ENCODE results near the gene ELOVL6.

The ELOVL6 gene

DNA sequence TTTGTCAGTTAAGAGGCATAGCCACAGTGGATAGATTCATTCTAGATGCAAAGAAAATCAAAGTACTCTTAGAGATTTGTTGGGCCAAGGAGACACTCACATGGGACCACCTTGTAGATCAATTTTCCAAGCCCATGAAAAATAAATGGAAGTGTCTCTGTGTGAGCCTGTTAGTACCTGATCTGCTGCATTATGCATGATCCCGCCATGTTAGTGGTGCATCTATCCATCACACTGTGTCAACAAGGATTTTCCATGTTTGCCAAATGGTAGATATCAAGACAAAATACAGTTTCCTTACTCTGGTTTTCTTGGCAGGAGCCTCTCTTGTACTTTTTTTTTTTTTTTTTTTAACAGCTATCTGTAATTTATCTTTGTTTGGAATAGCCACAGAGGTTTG, 173.4 kb downstream of the ELOVL6 start:
- DNase-seq (ENCODE audit: low read depth): no peak

DNA sequence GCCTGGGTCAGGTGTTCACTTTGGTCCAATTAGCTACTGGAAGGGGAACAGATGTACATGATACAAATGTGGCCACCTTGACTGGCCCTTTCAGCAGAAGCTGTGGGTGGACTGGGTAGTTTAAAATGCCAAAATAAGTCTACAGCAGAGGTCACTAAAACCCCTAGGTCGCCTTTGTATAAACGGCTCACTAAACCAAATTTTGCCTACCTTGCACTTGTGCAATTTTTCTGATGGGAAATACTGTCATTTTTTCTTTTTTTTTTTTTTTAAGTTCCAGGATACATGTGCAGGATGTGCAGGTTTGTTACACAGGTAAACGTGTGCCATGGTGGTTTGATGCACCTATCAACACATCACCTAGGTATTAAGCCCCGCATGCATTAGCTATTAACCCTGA, 176.0 kb downstream of the ELOVL6 start:
- DNase-seq (ENCODE audit: low read depth): no peak

DNA sequence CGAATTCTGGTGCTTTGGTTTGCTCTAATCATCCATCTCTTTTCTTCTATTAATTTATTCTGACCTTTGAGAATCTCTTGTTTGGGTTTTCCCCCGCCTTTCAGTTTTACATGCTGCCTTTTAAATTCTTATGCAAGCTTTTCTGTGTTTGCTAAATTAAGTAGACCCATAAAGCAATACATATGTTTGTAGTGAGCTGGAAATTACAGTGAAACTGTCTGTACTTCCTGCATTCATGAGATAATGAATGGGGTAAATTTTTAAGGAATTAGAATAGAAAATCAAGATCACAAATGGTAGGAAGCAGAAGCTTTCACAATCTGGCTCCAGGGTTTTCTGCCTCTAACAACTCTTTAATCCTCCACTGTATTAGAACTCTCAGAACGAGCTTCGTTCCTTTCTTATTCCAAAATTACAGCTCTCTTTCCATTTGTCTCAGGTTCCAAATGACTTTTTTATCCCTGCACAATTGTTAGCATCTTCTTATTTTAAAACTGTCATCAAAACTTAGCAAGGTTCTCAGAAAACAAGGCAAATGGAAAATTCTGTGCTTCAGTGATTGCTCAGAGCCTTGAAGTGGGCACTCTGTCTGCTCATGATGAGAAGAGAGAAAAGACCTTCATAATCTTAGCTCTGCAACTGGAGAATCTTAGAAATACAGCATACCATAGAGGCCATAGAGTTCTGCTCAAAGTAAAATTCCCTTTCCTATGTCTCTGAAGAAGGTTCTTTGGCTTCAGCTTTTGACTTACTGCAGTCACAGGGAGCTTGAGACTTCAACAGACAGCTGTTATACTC, 177.6 kb downstream of the ELOVL6 start:
- DNase-seq (ENCODE audit: low read depth): no peak

DNA sequence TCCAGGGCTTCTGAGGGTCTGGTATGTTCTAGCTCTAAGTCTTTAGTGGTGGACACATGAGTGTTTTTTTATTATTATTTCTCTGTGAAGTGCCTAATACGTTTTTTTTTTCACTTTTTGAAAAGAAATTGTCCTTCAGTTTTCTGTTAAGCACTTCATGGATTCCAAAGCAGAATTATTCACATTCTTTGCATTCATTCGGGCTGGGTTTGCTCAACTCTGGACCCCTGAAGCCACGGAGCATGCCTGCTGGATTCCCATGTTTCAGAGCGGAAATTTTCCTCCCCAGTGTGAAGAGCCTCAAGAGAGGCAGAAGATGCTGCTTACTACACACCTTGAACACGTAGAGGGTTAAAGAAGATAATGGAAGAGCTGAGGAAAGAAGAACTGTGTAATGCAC, 178.3 kb downstream of the ELOVL6 start:
- DNase-seq (ENCODE audit: low read depth): no peak

DNA sequence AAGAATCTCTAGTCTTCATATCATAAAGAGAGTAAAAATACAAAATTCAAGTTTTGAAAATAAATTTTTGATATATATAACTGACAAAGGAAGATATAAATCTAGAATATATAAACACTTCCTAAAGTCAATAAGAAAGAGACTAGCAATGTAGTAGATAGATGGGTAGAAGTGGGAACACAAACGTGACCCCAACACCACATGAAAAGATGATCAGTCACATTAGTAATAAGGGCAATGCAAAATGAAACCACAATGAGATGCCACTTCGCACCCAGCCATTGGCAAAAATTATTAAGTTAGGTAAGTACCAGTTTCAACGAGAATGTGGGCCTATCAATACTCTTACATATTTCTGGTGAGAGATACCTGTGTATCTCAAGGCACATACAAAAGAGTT, 179.3 kb downstream of the ELOVL6 start:
- no peak for DNase-seq (ENCODE audit: low read depth)

DNA sequence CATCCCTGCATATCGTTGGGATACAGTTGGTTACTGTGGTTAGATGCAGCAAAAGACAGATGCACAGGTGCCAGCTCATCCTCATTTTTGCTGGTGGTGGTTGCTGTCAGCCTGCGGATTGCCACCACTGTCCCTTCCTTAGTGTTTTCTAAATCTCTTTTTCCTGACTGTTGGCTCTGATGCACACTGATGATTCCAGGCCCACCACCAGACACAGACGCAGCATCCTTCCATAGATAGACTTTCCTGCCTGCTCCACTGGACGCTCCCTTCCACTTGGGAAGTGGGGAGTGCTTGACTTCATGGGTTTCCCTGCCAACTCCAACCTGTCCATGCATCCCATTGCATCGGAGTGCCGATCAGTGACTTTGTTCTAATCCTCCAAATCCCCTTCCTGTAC, 184.2 kb downstream of the ELOVL6 start:
- no peak for DNase-seq (ENCODE audit: low read depth)

DNA sequence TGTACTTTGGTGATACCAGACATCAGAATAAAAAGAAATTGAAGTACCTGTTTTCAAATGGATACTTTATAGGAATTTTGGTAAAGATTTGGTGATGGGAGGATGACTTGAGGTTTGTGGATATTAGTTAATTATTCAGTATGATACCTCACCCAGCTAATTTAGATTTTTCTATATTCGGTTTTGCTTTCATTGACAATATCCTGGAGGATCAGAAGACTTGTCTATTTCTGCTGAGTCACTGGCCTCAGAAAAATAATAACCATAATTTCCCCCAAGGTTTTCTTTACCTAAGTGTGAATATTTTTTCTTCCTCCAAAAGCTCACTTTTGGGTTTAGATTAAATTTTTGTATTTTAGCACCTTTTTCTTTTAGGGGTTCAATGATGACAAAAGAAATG, 185.5 kb downstream of the ELOVL6 start:
- no peak for DNase-seq (ENCODE audit: low read depth)

DNA sequence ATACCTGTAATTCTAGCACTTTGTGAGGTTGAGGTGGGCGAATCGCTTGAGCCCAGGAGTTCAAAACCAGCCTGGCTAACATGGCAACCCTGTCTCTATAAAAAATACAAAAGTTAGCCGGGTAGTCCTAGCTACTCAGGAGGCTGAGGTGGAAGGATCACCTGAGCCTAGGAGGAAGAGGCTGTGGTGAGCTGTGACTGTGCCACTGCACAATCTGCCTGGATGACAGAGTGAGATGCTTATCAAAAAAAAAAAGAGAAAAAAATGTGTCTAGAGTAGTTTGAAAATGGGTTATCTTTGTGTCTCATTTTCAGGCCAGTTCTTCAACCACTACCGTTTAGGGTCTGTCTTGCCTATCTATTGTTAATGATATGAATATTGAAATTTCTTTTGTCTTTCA, 187.6 kb downstream of the ELOVL6 start:
- DNase-seq (ENCODE audit: low read depth): no peak

DNA sequence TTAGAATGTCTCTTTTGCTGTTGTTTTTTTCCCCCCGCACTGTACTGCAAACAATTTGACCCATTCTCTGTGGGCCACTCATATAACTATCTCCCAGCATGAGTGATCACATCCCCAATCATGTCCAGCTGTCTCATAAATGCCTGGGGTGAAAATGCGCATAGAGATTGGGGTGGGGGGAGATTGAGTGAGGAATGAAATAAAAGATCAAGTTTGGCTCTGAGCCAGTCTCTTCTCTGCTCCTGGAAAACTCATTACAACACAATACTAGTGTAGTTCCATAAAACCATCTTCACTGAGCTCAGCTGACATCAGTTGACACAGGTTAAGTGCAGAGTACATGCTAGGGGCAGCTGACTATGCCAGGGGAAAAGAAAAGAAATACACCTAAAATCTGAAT, 188.9 kb downstream of the ELOVL6 start:
- no peak for DNase-seq (ENCODE audit: low read depth)

DNA sequence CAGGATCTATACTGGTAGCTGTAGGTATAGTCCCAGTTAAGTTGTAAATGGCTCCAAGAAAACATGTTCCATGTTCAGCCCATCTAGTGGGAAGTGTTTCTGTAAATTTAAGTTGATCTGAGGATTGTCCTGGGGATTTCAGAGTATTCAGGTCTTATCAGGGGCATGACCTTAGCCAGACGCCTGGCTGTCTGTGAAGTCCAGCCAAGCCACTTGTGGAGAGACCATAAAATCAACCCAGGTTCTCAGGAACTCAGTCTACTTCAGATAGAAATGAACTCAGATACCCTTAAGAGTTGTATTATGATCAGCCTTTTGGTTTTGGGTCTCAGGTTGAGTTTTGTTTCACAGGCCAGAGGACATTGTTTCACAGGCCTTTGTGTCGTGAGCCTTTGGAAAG, 189.9 kb downstream of the ELOVL6 start:
- no peak for DNase-seq (ENCODE audit: low read depth)

DNA sequence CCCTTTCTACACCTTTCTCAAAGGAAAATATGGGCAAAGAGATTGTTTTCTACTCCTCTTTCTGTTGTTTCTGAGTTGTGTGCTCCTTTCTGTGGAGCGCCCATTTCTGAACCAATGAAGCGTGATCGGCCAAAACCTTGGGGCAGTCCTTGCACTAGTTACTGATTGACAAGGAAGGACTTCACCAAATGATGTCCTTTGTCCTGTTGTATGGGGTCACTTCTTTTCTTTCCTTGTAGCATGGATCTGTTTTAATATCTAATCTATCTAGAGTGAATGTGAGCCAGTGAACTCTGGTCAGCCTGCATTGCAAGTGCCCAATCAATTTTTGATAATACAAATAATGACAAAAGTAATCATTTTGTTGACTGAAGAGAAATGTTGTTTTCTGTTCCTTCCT, 191.2 kb downstream of the ELOVL6 start:
- no peak for DNase-seq (ENCODE audit: low read depth)

DNA sequence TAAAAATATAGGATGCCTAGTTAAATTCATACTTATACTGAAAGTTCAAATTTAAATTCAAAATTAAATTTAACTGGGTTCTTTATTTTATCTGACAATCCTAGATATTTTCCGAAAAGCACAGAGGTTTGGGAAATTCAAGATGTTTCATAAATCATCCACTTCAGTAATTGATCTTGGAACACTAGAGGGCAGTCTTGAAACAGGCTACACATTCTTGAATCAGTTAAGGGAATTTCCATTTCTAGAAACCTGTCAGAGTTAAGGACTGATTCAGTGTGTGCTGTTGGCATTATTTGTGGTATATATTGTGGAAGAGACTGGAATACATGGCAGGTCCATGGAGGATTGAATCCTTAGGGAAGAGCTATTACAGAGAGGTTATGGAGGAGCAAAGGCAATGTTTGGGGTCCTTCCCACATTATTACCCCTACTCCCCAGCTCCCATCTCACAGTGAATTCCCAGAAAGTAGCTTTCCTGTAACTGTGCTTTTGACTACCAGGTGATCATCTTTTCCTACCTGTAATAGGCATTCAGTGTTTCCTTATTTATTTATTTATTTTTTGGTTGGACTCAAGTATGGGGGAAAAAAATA, 192.9 kb downstream of the ELOVL6 start:
- peak; percentile 45 for DNase-seq (ENCODE audit: low read depth)

DNA sequence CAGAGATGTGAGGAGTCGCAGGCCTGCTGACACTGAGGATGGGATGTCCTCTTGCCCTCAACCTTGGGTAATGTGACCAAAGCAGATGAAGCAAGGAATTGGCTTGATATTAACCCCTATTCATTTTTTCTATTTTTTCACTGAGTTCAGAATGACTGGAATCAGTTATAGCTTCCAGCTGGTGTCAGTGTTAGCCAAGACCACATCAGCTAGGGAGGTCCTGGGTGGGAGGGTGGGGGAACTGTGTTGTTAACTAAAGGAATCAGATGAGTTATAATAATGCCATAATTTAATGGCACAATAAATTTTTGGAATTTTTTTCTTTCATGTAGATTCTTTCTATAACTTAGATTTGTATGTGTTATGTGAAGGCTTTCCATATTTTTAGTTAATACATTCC, 193.9 kb downstream of the ELOVL6 start:
- no peak for DNase-seq (ENCODE audit: low read depth)

DNA sequence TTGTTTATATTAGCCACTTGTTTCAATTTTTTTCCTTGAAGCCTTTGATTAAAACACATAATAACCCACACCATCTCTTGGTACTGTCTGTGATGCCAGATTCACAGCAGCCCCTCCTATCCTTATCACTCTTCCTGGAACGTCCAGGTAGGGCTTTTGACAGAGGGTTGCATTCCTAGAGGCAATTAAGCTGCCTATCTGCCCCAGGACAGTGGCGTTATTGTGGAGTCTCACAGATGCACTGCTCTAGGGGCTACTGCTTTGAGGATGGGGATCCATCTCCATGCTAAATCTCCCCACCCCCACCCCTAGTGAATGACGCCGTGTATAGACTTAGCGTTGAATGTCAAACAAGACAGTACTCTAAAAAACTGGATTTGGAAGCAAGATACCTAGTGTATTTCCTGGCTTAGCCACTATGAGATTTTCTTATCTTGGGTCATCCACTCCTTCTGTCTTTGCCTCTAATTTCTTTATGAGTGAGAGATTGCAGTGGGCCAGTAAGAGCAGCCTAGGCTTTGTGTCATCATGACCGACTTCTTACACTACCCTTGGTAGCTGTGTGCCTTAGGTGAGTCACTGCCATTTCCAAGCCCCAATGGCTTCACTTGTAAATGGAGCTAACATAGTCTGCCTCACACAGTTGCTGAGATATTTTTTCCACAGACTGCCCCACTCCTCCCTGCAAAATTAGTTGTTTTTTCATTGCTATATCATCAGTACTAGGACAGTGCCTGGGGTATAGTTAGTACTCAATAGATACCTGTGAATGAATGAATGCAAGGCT, 194.8 kb downstream of the ELOVL6 start:
- DNase-seq (ENCODE audit: low read depth): no peak

DNA sequence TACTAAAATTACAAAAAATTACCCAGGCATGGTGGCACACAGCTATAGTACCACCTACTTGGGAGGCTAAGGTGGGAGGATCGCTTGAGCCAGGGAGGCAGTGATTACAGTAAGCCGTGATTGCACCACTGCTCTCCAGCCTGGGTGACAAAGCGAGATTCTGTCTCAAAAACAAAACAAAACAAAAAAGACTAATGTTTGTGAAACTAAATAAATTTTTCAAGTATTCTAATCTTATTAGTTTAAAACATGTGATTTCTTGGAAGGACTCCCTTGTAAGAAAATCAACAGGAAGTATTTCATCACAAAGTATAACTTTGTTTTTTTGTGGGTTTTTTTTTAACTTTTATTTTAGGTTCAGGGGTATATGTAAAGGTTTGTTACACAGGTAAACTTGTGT, 196.1 kb downstream of the ELOVL6 start:
- no peak for DNase-seq (ENCODE audit: low read depth)

DNA sequence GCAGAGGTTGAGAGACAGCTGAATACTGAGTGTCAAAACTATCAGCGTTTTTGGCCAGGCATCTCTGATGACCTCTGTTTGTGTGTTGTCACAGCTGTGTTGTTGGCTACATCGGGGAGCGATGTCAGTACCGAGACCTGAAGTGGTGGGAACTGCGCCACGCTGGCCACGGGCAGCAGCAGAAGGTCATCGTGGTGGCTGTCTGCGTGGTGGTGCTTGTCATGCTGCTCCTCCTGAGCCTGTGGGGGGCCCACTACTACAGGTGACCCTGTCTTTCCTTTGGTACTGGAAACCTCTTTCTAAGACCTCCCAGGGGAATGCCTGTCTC, 198.9 kb downstream of the ELOVL6 start:
- DNase-seq (ENCODE audit: low read depth): no peak

DNA sequence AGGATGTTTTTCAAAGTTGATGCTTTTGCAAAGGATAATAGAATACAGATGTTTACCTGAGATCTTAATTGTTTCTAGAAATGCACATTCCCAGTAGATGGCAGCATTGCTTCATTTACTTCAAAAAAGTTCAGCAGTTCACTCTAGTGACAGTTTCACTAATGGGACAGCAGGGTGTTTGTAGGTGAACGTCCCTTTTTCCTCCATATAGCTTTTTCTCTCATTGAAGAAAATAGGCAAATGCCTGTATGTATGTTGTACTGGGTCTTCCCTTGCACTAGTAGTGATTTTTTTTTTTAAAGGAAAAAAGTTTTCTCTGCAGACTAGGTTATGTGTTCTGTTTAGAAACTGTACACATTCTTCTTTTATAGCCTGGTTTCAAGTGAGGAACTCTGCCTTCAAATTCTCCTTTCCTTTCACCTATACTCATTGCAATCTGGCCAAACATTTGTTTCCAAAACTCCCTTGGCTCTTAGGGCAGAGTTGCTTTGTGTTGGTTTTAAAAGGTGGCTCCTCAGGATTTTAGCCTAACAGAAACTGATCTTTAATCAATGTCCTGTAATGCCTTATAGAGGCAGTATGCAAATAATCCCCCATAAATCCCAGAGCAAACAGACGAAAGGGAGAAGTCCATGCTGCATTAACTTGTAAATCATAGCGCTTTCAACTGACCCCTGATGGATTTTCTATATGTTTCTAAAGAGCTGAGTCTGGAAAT, 199.4 kb downstream of the ELOVL6 start:
- DNase-seq (ENCODE audit: low read depth): peak; percentile 44

DNA sequence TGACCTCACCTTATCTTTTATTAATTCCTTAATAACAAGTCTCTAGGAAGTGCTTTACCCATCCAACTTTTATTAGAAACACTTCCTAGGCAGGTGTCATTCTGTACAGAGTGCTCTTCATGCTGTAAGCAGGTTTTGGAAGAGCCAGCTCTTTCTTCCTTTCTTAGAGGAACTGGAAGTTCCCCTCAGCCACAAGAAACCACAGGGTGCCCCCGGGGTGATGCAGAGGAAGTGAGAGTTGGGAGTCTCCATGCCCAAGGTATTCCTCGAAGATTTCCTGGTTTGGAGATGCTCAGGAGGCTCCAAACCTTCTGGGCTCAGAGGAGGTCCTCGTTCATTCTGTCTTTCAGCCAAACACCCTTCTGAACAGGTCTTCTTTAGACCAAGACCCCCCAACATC, 201.9 kb downstream of the ELOVL6 start:
- DNase-seq (ENCODE audit: low read depth): no peak
